ENCODE data around the gene COQ2.
A peak's percentile ranks its signal among the peaks of the same experiment; 100 is the strongest.

DNA sequence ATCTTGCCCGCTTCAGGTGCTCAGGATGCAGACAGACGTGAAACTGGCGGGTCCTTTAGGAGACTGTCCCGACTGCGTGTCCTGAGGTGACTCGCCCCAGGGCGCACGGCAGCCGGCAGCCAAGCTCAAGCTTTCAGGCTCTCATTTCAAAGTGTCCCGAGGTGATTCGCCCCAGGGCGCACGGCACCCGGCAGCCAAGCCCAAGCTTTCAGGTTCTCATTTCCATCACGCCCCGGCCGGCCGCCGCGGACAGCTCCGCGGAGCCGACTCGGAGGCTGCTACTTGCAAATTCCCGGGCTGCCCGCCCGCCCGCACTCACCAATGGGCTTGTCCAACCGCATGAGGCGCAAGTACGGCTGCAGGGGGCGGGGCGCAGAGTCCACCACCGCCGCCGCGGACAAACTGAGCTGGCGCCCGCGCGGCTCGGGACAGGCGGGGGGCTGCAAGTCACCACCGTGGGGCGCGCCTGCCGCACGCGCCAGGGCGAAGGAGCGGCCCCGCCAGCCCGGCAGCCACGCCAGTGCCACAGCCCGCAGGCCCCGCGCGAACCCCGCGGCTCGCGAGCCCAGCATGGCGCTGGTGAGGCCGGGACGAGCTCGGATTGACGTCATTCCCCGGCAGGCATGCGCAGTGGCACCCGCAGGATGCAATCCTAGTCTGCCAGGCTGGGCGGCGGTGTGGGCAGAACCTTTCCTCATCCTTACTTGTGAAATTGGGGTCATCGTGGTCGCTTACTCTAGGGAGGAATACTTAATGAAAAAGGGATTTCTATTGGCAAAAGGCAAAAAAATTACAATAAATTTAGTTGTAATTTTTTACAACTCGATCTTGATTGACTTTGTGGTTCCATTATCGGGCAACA is at the start of gene COQ2:
- TF ChIP-seq, protein P1, sequence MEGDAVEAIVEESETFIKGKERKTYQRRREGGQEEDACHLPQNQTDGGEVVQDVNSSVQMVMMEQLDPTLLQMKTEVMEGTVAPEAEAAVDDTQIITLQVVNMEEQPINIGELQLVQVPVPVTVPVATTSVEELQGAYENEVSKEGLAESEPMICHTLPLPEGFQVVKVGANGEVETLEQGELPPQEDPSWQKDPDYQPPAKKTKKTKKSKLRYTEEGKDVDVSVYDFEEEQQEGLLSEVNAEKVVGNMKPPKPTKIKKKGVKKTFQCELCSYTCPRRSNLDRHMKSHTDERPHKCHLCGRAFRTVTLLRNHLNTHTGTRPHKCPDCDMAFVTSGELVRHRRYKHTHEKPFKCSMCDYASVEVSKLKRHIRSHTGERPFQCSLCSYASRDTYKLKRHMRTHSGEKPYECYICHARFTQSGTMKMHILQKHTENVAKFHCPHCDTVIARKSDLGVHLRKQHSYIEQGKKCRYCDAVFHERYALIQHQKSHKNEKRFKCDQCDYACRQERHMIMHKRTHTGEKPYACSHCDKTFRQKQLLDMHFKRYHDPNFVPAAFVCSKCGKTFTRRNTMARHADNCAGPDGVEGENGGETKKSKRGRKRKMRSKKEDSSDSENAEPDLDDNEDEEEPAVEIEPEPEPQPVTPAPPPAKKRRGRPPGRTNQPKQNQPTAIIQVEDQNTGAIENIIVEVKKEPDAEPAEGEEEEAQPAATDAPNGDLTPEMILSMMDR (IDR thresholded peaks at IDR 0.05): 0 out of 2 replicates have a peak, but pooled peaks have one; percentile 20
- TF ChIP-seq RXRA (IDR thresholded peaks at IDR 0.05; ENCODE audit: borderline replicate concordance, low read depth) (no peak), TCF12 (IDR thresholded peaks at IDR 0.05) (no peak), GATA2 (CRISPR knock-in tag; IDR thresholded peaks at IDR 0.05) (no peak), EP300 (IDR thresholded peaks at IDR 0.05; ENCODE audit: borderline replicate concordance in 1 of 2, low read depth in 1 of 2, low read length in 1 of 2) (no peak; a peak in 1 of 4 replicates), CHD2 (IDR thresholded peaks at IDR 0.05; ENCODE audit: low read length, partially characterized antibody) (peak; percentile 97)
- TF ChIP-seq, protein P2, sequence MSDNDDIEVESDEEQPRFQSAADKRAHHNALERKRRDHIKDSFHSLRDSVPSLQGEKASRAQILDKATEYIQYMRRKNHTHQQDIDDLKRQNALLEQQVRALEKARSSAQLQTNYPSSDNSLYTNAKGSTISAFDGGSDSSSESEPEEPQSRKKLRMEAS (IDR thresholded peaks at IDR 0.05; ENCODE audit: low read depth): peak; percentile 85
- TF ChIP-seq, protein P3, sequence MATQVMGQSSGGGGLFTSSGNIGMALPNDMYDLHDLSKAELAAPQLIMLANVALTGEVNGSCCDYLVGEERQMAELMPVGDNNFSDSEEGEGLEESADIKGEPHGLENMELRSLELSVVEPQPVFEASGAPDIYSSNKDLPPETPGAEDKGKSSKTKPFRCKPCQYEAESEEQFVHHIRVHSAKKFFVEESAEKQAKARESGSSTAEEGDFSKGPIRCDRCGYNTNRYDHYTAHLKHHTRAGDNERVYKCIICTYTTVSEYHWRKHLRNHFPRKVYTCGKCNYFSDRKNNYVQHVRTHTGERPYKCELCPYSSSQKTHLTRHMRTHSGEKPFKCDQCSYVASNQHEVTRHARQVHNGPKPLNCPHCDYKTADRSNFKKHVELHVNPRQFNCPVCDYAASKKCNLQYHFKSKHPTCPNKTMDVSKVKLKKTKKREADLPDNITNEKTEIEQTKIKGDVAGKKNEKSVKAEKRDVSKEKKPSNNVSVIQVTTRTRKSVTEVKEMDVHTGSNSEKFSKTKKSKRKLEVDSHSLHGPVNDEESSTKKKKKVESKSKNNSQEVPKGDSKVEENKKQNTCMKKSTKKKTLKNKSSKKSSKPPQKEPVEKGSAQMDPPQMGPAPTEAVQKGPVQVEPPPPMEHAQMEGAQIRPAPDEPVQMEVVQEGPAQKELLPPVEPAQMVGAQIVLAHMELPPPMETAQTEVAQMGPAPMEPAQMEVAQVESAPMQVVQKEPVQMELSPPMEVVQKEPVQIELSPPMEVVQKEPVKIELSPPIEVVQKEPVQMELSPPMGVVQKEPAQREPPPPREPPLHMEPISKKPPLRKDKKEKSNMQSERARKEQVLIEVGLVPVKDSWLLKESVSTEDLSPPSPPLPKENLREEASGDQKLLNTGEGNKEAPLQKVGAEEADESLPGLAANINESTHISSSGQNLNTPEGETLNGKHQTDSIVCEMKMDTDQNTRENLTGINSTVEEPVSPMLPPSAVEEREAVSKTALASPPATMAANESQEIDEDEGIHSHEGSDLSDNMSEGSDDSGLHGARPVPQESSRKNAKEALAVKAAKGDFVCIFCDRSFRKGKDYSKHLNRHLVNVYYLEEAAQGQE (IDR thresholded peaks at IDR 0.05; ENCODE audit: low read depth, low read length): peak; percentile 83
- TF ChIP-seq, protein P4, sequence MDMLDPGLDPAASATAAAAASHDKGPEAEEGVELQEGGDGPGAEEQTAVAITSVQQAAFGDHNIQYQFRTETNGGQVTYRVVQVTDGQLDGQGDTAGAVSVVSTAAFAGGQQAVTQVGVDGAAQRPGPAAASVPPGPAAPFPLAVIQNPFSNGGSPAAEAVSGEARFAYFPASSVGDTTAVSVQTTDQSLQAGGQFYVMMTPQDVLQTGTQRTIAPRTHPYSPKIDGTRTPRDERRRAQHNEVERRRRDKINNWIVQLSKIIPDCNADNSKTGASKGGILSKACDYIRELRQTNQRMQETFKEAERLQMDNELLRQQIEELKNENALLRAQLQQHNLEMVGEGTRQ (IDR thresholded peaks at IDR 0.05; ENCODE audit: borderline replicate concordance, low read depth, low read length): no peak

Measured in SK-N-SH (cell line).